ENCODE data around the gene PTPN9. TPM values are rescaled to one million over a fixed set of nuclear protein-coding genes. Genes with fewer than 3 reads are reported as not detected.
"Not testable (repeated sequence)": the region's sequence is repeated elsewhere in the genome, so short reads cannot be mapped to it uniquely, and the experiment has no call there.

Gene PTPN9
- total and polyA plus RNA-seq, 4 experiments from 2014 or later: 15.9 to 31.7 (median 21.5) TPM

- Mint-ChIP-seq H3K27ac (peak overlapping the region in 2 of 7 donors; percentile 29 to 53), H3K27me3 (no peaks in the 10 kb centered on the region), H3K36me3 (peaks cover 0 to 8% of the 10 kb centered on the region in 2 donors), H3K9me3 (no peaks in the 10 kb centered on the region), H3K4me3 (no peak overlapping the region), H3K4me1 (peaks cover 12 to 26% (median 16%) of the 10 kb centered on the region in 4 donors)
- Histone ChIP-seq H3K4me1 (ENCODE audit: insufficient read depth, low read length) (peaks cover 3% of the 10 kb centered on the region), H3K36me3 (ENCODE audit: insufficient read depth, low read length) (no peaks in the 10 kb centered on the region), H3K4me3 (ENCODE audit: low read length in 2 of 2) (no peak overlapping the region), H3K27me3 (ENCODE audit: insufficient read depth, low read length) (no peaks in the 10 kb centered on the region), H3K27ac (ENCODE audit: low read depth, low read length) (no peak overlapping the region), H3K9me3 (ENCODE audit: control insufficient read depth in 1 of 2, low read length in 2 of 2) (no peaks in the 10 kb centered on the region)
- ChIA-PET POLR2A (ENCODE audit: partially characterized antibody) (no interaction called here), CTCF (ENCODE audit: partially characterized antibody) (interaction anchor here (1.1 kb wide), 1 partner anchor 8 kb away, joined by 3 read pairs; no protein-coding TSS in a partner anchor)
- intact Hi-C loops (cut with micrococcal nuclease): no loop called here
- DNase-seq: no peak
Observed at GRCh38 chr15:75565062-75565970, 13.8 kb downstream of the PTPN9 start.

GRCh38 chr15:75561888-75562287, 17.2 kb downstream of the PTPN9 start:
- intact Hi-C loops (cut with micrococcal nuclease): no loop called here
- Histone ChIP-seq H3K4me3 (ENCODE audit: low read length in 2 of 2) (no peak overlapping the region), H3K27me3 (ENCODE audit: insufficient read depth, low read length) (no peaks in the 10 kb centered on the region), H3K27ac (ENCODE audit: low read depth, low read length) (no peak overlapping the region), H3K9me3 (ENCODE audit: control insufficient read depth in 1 of 2, low read length in 2 of 2) (no peaks in the 10 kb centered on the region), H3K4me1 (ENCODE audit: insufficient read depth, low read length) (peaks cover 3% of the 10 kb centered on the region), H3K36me3 (ENCODE audit: insufficient read depth, low read length) (no peaks in the 10 kb centered on the region)
- ChIA-PET CTCF (ENCODE audit: partially characterized antibody) (no interaction called here), POLR2A (ENCODE audit: partially characterized antibody) (interaction anchor here (0.6 to 1.1 kb wide), 2 partner anchors 10 to 193 kb away, joined by 3 to 5 read pairs; partner anchors contain the start of gene MAN2C1)
- no peak for DNase-seq
- H3K27me3 Mint-ChIP-seq: no peaks in the 10 kb centered on the region
- no peaks in the 10 kb centered on the region for H3K9me3 Mint-ChIP-seq
- peaks cover 10 to 17% (median 12%) of the 10 kb centered on the region in 4 donors for H3K4me1 Mint-ChIP-seq
- H3K27ac Mint-ChIP-seq: no peak overlapping the region
- H3K36me3 Mint-ChIP-seq: peaks cover 0 to 6% of the 10 kb centered on the region in 2 donors
- H3K4me3 Mint-ChIP-seq: no peak overlapping the region

GRCh38 chr15:75559360-75559759, 19.8 kb downstream of the PTPN9 start:
- H3K4me1 ChIP-seq (ENCODE audit: insufficient read depth, low read length); H3K9me3 Mint-ChIP-seq; H3K4me3 Mint-ChIP-seq; CTCF ChIA-PET (ENCODE audit: partially characterized antibody); H3K27me3 ChIP-seq (ENCODE audit: insufficient read depth, low read length); intact Hi-C loops (cut with micrococcal nuclease); H3K27ac ChIP-seq (ENCODE audit: low read depth, low read length); H3K36me3 Mint-ChIP-seq; DNase-seq; H3K27ac Mint-ChIP-seq; H3K27me3 Mint-ChIP-seq; H3K9me3 ChIP-seq (ENCODE audit: control insufficient read depth in 1 of 2, low read length in 2 of 2); POLR2A ChIA-PET (ENCODE audit: partially characterized antibody); H3K4me3 ChIP-seq (ENCODE audit: low read length in 2 of 2); H3K36me3 ChIP-seq (ENCODE audit: insufficient read depth, low read length): not testable (repeated sequence)
- peaks cover 11 to 17% (median 14%) of the 10 kb centered on the region in 4 donors for H3K4me1 Mint-ChIP-seq

- intact Hi-C loops (cut with micrococcal nuclease); H3K27ac ChIP-seq (ENCODE audit: low read depth, low read length); H3K36me3 Mint-ChIP-seq; H3K4me3 ChIP-seq (ENCODE audit: low read length in 2 of 2); H3K9me3 ChIP-seq (ENCODE audit: control insufficient read depth in 1 of 2, low read length in 2 of 2); H3K27ac Mint-ChIP-seq; POLR2A ChIA-PET (ENCODE audit: partially characterized antibody); H3K4me3 Mint-ChIP-seq; CTCF ChIA-PET (ENCODE audit: partially characterized antibody); H3K36me3 ChIP-seq (ENCODE audit: insufficient read depth, low read length); H3K4me1 ChIP-seq (ENCODE audit: insufficient read depth, low read length); H3K27me3 Mint-ChIP-seq; H3K9me3 Mint-ChIP-seq; DNase-seq; H3K27me3 ChIP-seq (ENCODE audit: insufficient read depth, low read length): not testable (repeated sequence)
- peaks cover 11 to 17% (median 14%) of the 10 kb centered on the region in 4 donors for H3K4me1 Mint-ChIP-seq
Observed at GRCh38 chr15:75558955-75559354, 20.2 kb downstream of the PTPN9 start.

- no peak overlapping the region for H3K27ac ChIP-seq (ENCODE audit: low read depth, low read length)
- Mint-ChIP-seq H3K36me3 (peaks cover 0 to 2% of the 10 kb centered on the region in 2 donors), H3K4me3 (no peak overlapping the region), H3K4me1 (peaks cover 11 to 26% (median 13%) of the 10 kb centered on the region in 4 donors), H3K9me3 (no peaks in the 10 kb centered on the region), H3K27me3 (no peaks in the 10 kb centered on the region), H3K27ac (peak overlapping the region in 2 of 7 donors; percentile 42 to 64)
- no peaks in the 10 kb centered on the region for H3K4me1 ChIP-seq (ENCODE audit: insufficient read depth, low read length)
- CTCF ChIA-PET (ENCODE audit: partially characterized antibody): interaction anchor here (1.0 kb wide), 1 partner anchor 12 kb away, joined by 4 read pairs; no protein-coding TSS in a partner anchor
- POLR2A ChIA-PET (ENCODE audit: partially characterized antibody): interaction anchor here (0.6 kb wide), 1 partner anchor 85 kb away, joined by 3 read pairs; the partner anchor contains the start of gene IMP3
- H3K9me3 ChIP-seq (ENCODE audit: control insufficient read depth in 1 of 2, low read length in 2 of 2): no peaks in the 10 kb centered on the region
- no peaks in the 10 kb centered on the region for H3K27me3 ChIP-seq (ENCODE audit: insufficient read depth, low read length)
- intact Hi-C loops (cut with micrococcal nuclease): no loop called here
- DNase-seq: no peak
- no peak overlapping the region for H3K4me3 ChIP-seq (ENCODE audit: low read length in 2 of 2)
- H3K36me3 ChIP-seq (ENCODE audit: insufficient read depth, low read length): no peaks in the 10 kb centered on the region
Observed at GRCh38 chr15:75554717-75555116, 24.4 kb downstream of the PTPN9 start.

- Mint-ChIP-seq H3K4me1 (peaks cover 11 to 26% (median 13%) of the 10 kb centered on the region in 4 donors), H3K36me3 (peaks cover 0 to 2% of the 10 kb centered on the region in 2 donors), H3K27ac (peak overlapping the region in 3 of 7 donors; percentile 4 to 68 (median 37)), H3K4me3 (no peak overlapping the region), H3K9me3 (no peaks in the 10 kb centered on the region), H3K27me3 (no peaks in the 10 kb centered on the region)
- H3K27ac ChIP-seq (ENCODE audit: low read depth, low read length): no peak overlapping the region
- CTCF ChIA-PET (ENCODE audit: partially characterized antibody): no interaction called here
- H3K36me3 ChIP-seq (ENCODE audit: insufficient read depth, low read length): no peaks in the 10 kb centered on the region
- no peaks in the 10 kb centered on the region for H3K27me3 ChIP-seq (ENCODE audit: insufficient read depth, low read length)
- POLR2A ChIA-PET (ENCODE audit: partially characterized antibody): no interaction called here
- no peaks in the 10 kb centered on the region for H3K9me3 ChIP-seq (ENCODE audit: control insufficient read depth in 1 of 2, low read length in 2 of 2)
- DNase-seq: no peak
- intact Hi-C loops (cut with micrococcal nuclease): no loop called here
- H3K4me1 ChIP-seq (ENCODE audit: insufficient read depth, low read length): no peaks in the 10 kb centered on the region
- no peak overlapping the region for H3K4me3 ChIP-seq (ENCODE audit: low read length in 2 of 2)
Observed at GRCh38 chr15:75553659-75554058, 25.5 kb downstream of the PTPN9 start.

GRCh38 chr15:75551091-75551490, 28.0 kb downstream of the PTPN9 start:
- Histone ChIP-seq H3K4me1 (ENCODE audit: insufficient read depth, low read length) (no peaks in the 10 kb centered on the region), H3K27me3 (ENCODE audit: insufficient read depth, low read length) (no peaks in the 10 kb centered on the region), H3K36me3 (ENCODE audit: insufficient read depth, low read length) (no peaks in the 10 kb centered on the region), H3K4me3 (ENCODE audit: low read length in 2 of 2) (no peak overlapping the region), H3K9me3 (ENCODE audit: control insufficient read depth in 1 of 2, low read length in 2 of 2) (no peaks in the 10 kb centered on the region), H3K27ac (ENCODE audit: low read depth, low read length) (no peak overlapping the region)
- no peaks in the 10 kb centered on the region for H3K27me3 Mint-ChIP-seq
- H3K9me3 Mint-ChIP-seq: no peaks in the 10 kb centered on the region
- ChIA-PET POLR2A (ENCODE audit: partially characterized antibody) (interaction anchor here (0.6 kb wide), 1 partner anchor 10 kb away, joined by 5 read pairs; no protein-coding TSS in a partner anchor), CTCF (ENCODE audit: partially characterized antibody) (no interaction called here)
- H3K4me1 Mint-ChIP-seq: peaks cover 12 to 21% (median 17%) of the 10 kb centered on the region in 4 donors
- H3K36me3 Mint-ChIP-seq: peaks cover 0 to 2% of the 10 kb centered on the region in 2 donors
- DNase-seq: no peak
- H3K4me3 Mint-ChIP-seq: no peak overlapping the region
- H3K27ac Mint-ChIP-seq: no peak overlapping the region
- intact Hi-C loops (cut with micrococcal nuclease): no loop called here

All from CD4-positive, alpha-beta memory T cell (primary cell).